Right lobe of liver (tissue), 6 donors: ENCODE results near the gene CC2D2B. TPM values are rescaled to one million over a fixed set of nuclear protein-coding genes. Genes with fewer than 3 reads are reported as not detected.
"Not testable (repeated sequence)": the region's sequence is repeated elsewhere in the genome, so short reads cannot be mapped to it uniquely, and the experiment has no call there.

Source experiments
- ATAC-seq, 4 donors: fragments of 200-7000 bp; cut with Tn5 transposase; one replicate each; pipeline ENCODE4 v1.9.1; 2020; ENCODE audit warnings: mild to moderate bottlenecking in 4 of 4, moderate library complexity in 4 of 4
- DNase-seq, 3 donors: peaks; one replicate each; pipeline ENCODE4 v3.0.0-alpha.2; 2020
- H3K27ac ChIP-seq, 3 donors: fragments of 200-600 bp; one replicate each; pipeline ENCODE4 v1.8.0; 2022
- H3K27me3 ChIP-seq, 2 donors: fragments of 200-600 bp; one replicate each; pipeline ENCODE4 v1.8.0; 2022
- H3K36me3 ChIP-seq, 4 donors: fragments of 200-600 bp; sonication (generic) in 1 of 4; one replicate each; pipeline versions ENCODE4 v1.5.1 to v1.8.0; 2017 to 2022; ENCODE audit warnings: control low read depth in 1 of 4
- H3K4me1 ChIP-seq, 4 donors: fragments of 200-600 bp; sonication (generic) in 1 of 4; one replicate each; pipeline versions ENCODE4 v1.5.1 to v1.8.0; 2017 to 2022; ENCODE audit warnings: control low read depth in 1 of 4
- H3K4me3 ChIP-seq, 3 donors: fragments of 200-600 bp; one replicate each; pipeline ENCODE4 v1.8.0; 2022
- H3K9me3 ChIP-seq, 4 donors: fragments of 200-600 bp; sonication (generic) in 1 of 4; one replicate each; pipeline versions ENCODE4 v1.5.1 to v1.8.0; 2017 to 2022; ENCODE audit warnings: control low read depth in 1 of 4
- CTCF ChIP-seq, 4 donors: fragments of 200-600 bp in 3 of 4; fragments of 450-650 bp in 1 of 4; IDR thresholded peaks; one replicate each; pipeline versions ENCODE4 v1.5.1 to v1.8.0; 2016 to 2022; ENCODE audit warnings: antibody characterized with exemption in 4 of 4, mild to moderate bottlenecking in 2 of 4
- POLR2A ChIP-seq: fragments of 450-650 bp; IDR thresholded peaks from one replicate; pipeline ENCODE4 v1.6.1; 2017; ENCODE audit warnings: antibody characterized with exemption, mild to moderate bottlenecking
- WGBS: methylation state at CpG from one replicate; pipeline ENCODE4 v1.1.6; 2018; ENCODE audit warnings: low coverage, low lambda C conversion rate; ENCODE audit not compliant: insufficient coverage; ENCODE audit errors: missing lambda C conversion rate; 5-methylcytosine and 5-hydroxymethylcytosine counted together
- intact Hi-C, 2 donors: fragments of 100-400 bp; cut with DNase I; formaldehyde crosslinking; loops; one replicate each; pipeline versions ENCODE4 v1.11.2 to v1.14.1; 2022
- total RNA-seq, 6 experiments: library from RNA; depleted of rRNA in 2 of 6; stranded (reverse); fragments of >200 nt in 2 of 6; fragmentation: NEBNext Ultra II Directional in 3 of 6; extraction: Animal tissue kit (Norgen Biotek cat#: 25700) in 3 of 6; gene quantifications; one replicate each; pipeline versions ENCODE4 v1.1.0 to v1.2.4, GENCODE V29; 2016 to 2023
- donor health status: DM: no; HTN: yes; CAD: no.
- donor health status: DM: no; HTN: no; CAD: no.
- donor health status: DM: no; HTN: no; CAD: no.
- donor health status: DM: no; HTN: yes; CAD: no.
- donor health status: DM: no; HTN: yes; CAD: no.

Gene CC2D2B
- total RNA-seq, 6 experiments from 2014 or later = 0.10 to 0.86 (median 0.27) TPM; not detected in 2

GRCh38 chr10:95896071-95896850 lies 11.5 kb upstream of the CC2D2B start:
- no peak for ATAC-seq

GRCh38 chr10:95905897-95906580 lies 1.7 kb upstream of the CC2D2B start:
- H3K4me3 ChIP-seq, H3K4me1 ChIP-seq, H3K9me3 ChIP-seq, DNase-seq, H3K27ac ChIP-seq, H3K27me3 ChIP-seq, ATAC-seq, intact Hi-C loops, H3K36me3 ChIP-seq: not testable (repeated sequence)
- 97% methylated on average over 12 of the region's 12 CpGs for WGBS

More at GRCh38 chr10:95896071-95896850, 11.5 kb upstream of the CC2D2B start:
- Histone ChIP-seq H3K4me3 (no peak overlapping the region), H3K9me3 (no peaks in the 10 kb centered on the region), H3K4me1 (no peaks in the 10 kb centered on the region), H3K27ac (no peak overlapping the region), H3K36me3 (no peaks in the 10 kb centered on the region), H3K27me3 (no peaks in the 10 kb centered on the region)
- TF ChIP-seq POLR2A (no peak), CTCF (IDR thresholded peaks at IDR 0.05) (no peak)
- 91% methylated on average over 4 of the region's 4 CpGs for WGBS
- no peak for DNase-seq
- intact Hi-C loops = no loop called here

- Histone ChIP-seq H3K36me3 (no peaks in the 10 kb centered on the region), H3K9me3 (no peaks in the 10 kb centered on the region), H3K4me3 (peak overlapping the region; percentile 54 to 72 (median 65)), H3K4me1 (peaks cover 0 to 2% (median 0%) of the 10 kb centered on the region in 4 donors), H3K27ac (peak overlapping the region; percentile 56 to 72 (median 68)), H3K27me3 (no peaks in the 10 kb centered on the region)
- intact Hi-C loops = no loop called here
- TF ChIP-seq POLR2A = no peak
- no peak for TF ChIP-seq CTCF (IDR thresholded peaks at IDR 0.05)
- ATAC-seq = peak; percentile 55 to 65 (median 62)
- peak in 2 of 3 donors; percentile 56 to 61 for DNase-seq
- 7% methylated on average over 21 of the region's 22 CpGs for WGBS
Observed at GRCh38 chr10:95906677-95907455, 909 bp upstream of the CC2D2B start.

GRCh38 chr10:95908450-95908849 lies 675 bp downstream of the CC2D2B start:
- no peaks in the 10 kb centered on the region for H3K9me3 ChIP-seq
- H3K27me3 ChIP-seq = no peaks in the 10 kb centered on the region
- no peak overlapping the region for H3K27ac ChIP-seq
- TF ChIP-seq POLR2A = no peak
- no peak for TF ChIP-seq CTCF (IDR thresholded peaks at IDR 0.05)
- WGBS = 61% methylated on average over 4 of the region's 4 CpGs
- peaks cover 0 to 2% (median 0%) of the 10 kb centered on the region in 4 donors for H3K4me1 ChIP-seq
- DNase-seq (no peak), ATAC-seq (no peak)
- intact Hi-C loops = no loop called here
- no peak overlapping the region for H3K4me3 ChIP-seq
- no peaks in the 10 kb centered on the region for H3K36me3 ChIP-seq
